SK-N-SH (cell line): ENCODE data around the gene ST7. TPM values are rescaled to one million over a fixed set of nuclear protein-coding genes. Genes with fewer than 3 reads are reported as not detected.

Experiments used
- CTCF ChIA-PET: fragments of 300-600, 350-600 bp; formaldehyde crosslinking; extraction: SDS; loops from one replicate; lab custom pipeline; 2021; lab: Yijun Ruan, JAX
- POLR2A ChIA-PET: fragments of 350-600 bp; sonication (Branson Sonifier 250); formaldehyde crosslinking; extraction: SDS; loops from one replicate; lab custom pipeline; 2020; ENCODE audit warnings: antibody characterized with exemption, inconsistent platforms; lab: Yijun Ruan, JAX
- DNase-seq: peaks from one replicate; pipeline ENCODE4 v3.0.0; 2012
- H2AFZ ChIP-seq: fragments of 200-600 bp; sonication (generic); 2 replicates; pipeline ENCODE4 v1.8.1; 2016; ENCODE audit warnings: antibody characterized with exemption, mild to moderate bottlenecking, low read depth
- H3F3A ChIP-seq: fragments of 200-600 bp; sonication (generic); replicated peaks from 2 replicates; pipeline ENCODE3; 2016; ENCODE audit warnings: antibody characterized with exemption, mild to moderate bottlenecking; ENCODE audit not compliant: insufficient read depth
- H3K27ac ChIP-seq, 2 experiments: fragments of 200-500 bp in 1 of 2; fragments of 200-600 bp in 1 of 2; sonication (Bioruptor generic) in 1 of 2; sonication (generic), shearing (Covaris generic) in 1 of 2; 2 replicates each; pipeline versions ENCODE4 v1.5.1 to v1.6.1; 2014 to 2016; ENCODE audit warnings: low read depth in 2 of 2, inconsistent platforms in 1 of 2, low read length in 1 of 2, mild to moderate bottlenecking in 1 of 2, mixed read lengths in 1 of 2
- H3K27me3 ChIP-seq: fragments of 200-600 bp; sonication (generic), shearing (Covaris generic); 2 replicates; pipeline ENCODE4 v1.6.1; 2016; ENCODE audit warnings: mixed run types; ENCODE audit not compliant: insufficient read depth
- H3K36me3 ChIP-seq, 2 experiments: fragments of 200-500 bp in 1 of 2; fragments of 200-600 bp in 1 of 2; sonication (Bioruptor generic) in 1 of 2; sonication (generic) in 1 of 2; replicated peaks in 1 of 2; 2 replicates each; pipeline versions ENCODE3 to v1.5.1; 2014 to 2016; ENCODE audit warnings: low read length in 1 of 2, mild to moderate bottlenecking in 1 of 2; ENCODE audit not compliant: insufficient read depth in 2 of 2, control insufficient read depth in 1 of 2
- H3K4me1 ChIP-seq, 2 experiments: fragments of 200-500 bp in 1 of 2; fragments of 200-600 bp in 1 of 2; sonication (Bioruptor generic) in 1 of 2; sonication (generic), shearing (Covaris generic) in 1 of 2; 2 replicates each; pipeline versions ENCODE4 v1.5.1 to v1.6.1; 2014 to 2016; ENCODE audit warnings: low read depth in 1 of 2, low read length in 1 of 2, mixed run types in 1 of 2; ENCODE audit not compliant: insufficient read depth in 2 of 2, control insufficient read depth in 1 of 2
- H3K4me2 ChIP-seq: fragments of 200-600 bp; sonication (generic), shearing (Covaris generic); 2 replicates; pipeline ENCODE4 v1.6.1; 2017; ENCODE audit warnings: mixed run types
- H3K4me3 ChIP-seq, 2 experiments: fragments of 200-500 bp in 1 of 2; fragments of 200-600 bp in 1 of 2; sonication (Bioruptor generic) in 1 of 2; sonication (generic), shearing (Covaris generic) in 1 of 2; 2 replicates each; pipeline versions ENCODE4 v1.5.1 to v1.8.1; 2014 to 2016; ENCODE audit warnings: low read depth in 2 of 2, inconsistent platforms in 1 of 2, low read length in 1 of 2, mild to moderate bottlenecking in 1 of 2, mixed read lengths in 1 of 2, moderate library complexity in 1 of 2
- H3K79me2 ChIP-seq: fragments of 200-600 bp; sonication (generic); 2 replicates; pipeline ENCODE4 v1.8.1; 2017; ENCODE audit warnings: mild to moderate bottlenecking; ENCODE audit not compliant: insufficient read depth
- H3K9ac ChIP-seq: fragments of 200-600 bp; sonication (generic); 2 replicates; pipeline ENCODE4 v1.6.1; 2017; ENCODE audit warnings: mixed run types
- H3K9me2 ChIP-seq: fragments of 200-600 bp; sonication (generic); 2 replicates; pipeline ENCODE4 v1.6.1; 2017; ENCODE audit warnings: mixed run types
- H3K9me3 ChIP-seq: fragments of 200-600 bp; sonication (generic); 2 replicates; pipeline ENCODE4 v1.6.1; 2017; ENCODE audit warnings: mixed run types, mild to moderate bottlenecking, moderate library complexity
- H4K20me1 ChIP-seq: fragments of 200-600 bp; sonication (generic); 2 replicates; pipeline ENCODE4 v1.6.1; 2017; ENCODE audit warnings: mild to moderate bottlenecking, mixed run types; ENCODE audit not compliant: insufficient read depth
- ELF1 ChIP-seq: IDR thresholded peaks from 2 replicates; pipeline ENCODE4 v1.4.0; 2012
- EP300 ChIP-seq, 2 experiments: IDR thresholded peaks; 2 replicates each; pipeline versions ENCODE4 v1.4.0 to v1.6.1; 2012; ENCODE audit warnings: borderline replicate concordance in 1 of 2, low read depth in 1 of 2, low read length in 1 of 2
- EZH2phosphoT487 ChIP-seq: fragments of 200-600 bp; sonication (generic); IDR thresholded peaks from 2 replicates; pipeline ENCODE4 v1.6.1; 2017; ENCODE audit warnings: low read depth, mixed run types, mild to moderate bottlenecking, antibody characterized with exemption, moderate library complexity, borderline replicate concordance
- FOSL2 ChIP-seq: IDR thresholded peaks from 2 replicates; pipeline ENCODE4 v1.4.0; 2012; ENCODE audit warnings: low read depth, mild to moderate bottlenecking, moderate library complexity, borderline replicate concordance
- FOXJ3 ChIP-seq: sonication (generic); formaldehyde crosslinking; IDR thresholded peaks from 2 replicates; pipeline ENCODE4 v1.5.1; 2020; ENCODE audit warnings: mild to moderate bottlenecking, missing genetic modification reagents
- GABPA ChIP-seq: IDR thresholded peaks from 2 replicates; pipeline ENCODE4 v1.4.0; 2012; ENCODE audit warnings: low read depth, mild to moderate bottlenecking
- JUND ChIP-seq: IDR thresholded peaks from 2 replicates; pipeline ENCODE4 v1.4.0; 2012
- MXI1 ChIP-seq: IDR thresholded peaks from 2 replicates; pipeline ENCODE4 v1.6.1; 2012; ENCODE audit warnings: mild to moderate bottlenecking, low read depth, low read length, improper control_type of control experiment
- NFIC ChIP-seq: IDR thresholded peaks from 2 replicates; pipeline ENCODE4 v1.4.0; 2012; ENCODE audit warnings: borderline replicate concordance
- NRF1 ChIP-seq: IDR thresholded peaks from 2 replicates; pipeline ENCODE4 v1.6.1; 2012; ENCODE audit warnings: low read depth, mild to moderate bottlenecking, low read length
- RAD21 ChIP-seq: IDR thresholded peaks from 2 replicates; pipeline ENCODE4 v1.6.1; 2012; ENCODE audit warnings: mild to moderate bottlenecking, low read length
- RCOR1 ChIP-seq: fragments of 150-350 bp; IDR thresholded peaks from 2 replicates; pipeline ENCODE4 v1.6.1; 2017; ENCODE audit warnings: antibody characterized with exemption, low read length
- SIN3A ChIP-seq: IDR thresholded peaks from 2 replicates; pipeline ENCODE4 v1.6.1; 2012; ENCODE audit warnings: low read depth, mild to moderate bottlenecking, low read length, moderate library complexity, borderline replicate concordance
- SMC3 ChIP-seq: IDR thresholded peaks from 2 replicates; pipeline ENCODE4 v1.6.1; 2012; ENCODE audit warnings: low read depth, low read length, improper control_type of control experiment
- WGBS: methylation state at CpG from one replicate; pipeline ENCODE4 v1.1.6; 2017; ENCODE audit warnings: low lambda C conversion rate; 5-methylcytosine and 5-hydroxymethylcytosine counted together
- polyA plus RNA-seq, 3 experiments: library from polyadenylated mRNA; depleted of rRNA; stranded (reverse); fragments of >200 nt; gene quantifications; 2 replicates each; pipeline ENCODE4 v1.2.3, GENCODE V29; 2012
- TF ChIP-seq, protein P1 (sequence below): fragments of 200-600 bp; sonication (generic); IDR thresholded peaks from 2 replicates; pipeline ENCODE4 v1.6.1; 2017; ENCODE audit warnings: antibody characterized with exemption, mild to moderate bottlenecking, moderate library complexity
- TF ChIP-seq, protein P2 (sequence below): IDR thresholded peaks from 2 replicates; pipeline ENCODE4 v1.4.0; 2012; ENCODE audit warnings: low read depth, borderline replicate concordance
- TF ChIP-seq, protein P3 (sequence below): fragments of 150-350 bp; IDR thresholded peaks from 2 replicates; pipeline ENCODE4 v1.6.1; 2017; ENCODE audit warnings: antibody characterized with exemption, low read length, low read depth, borderline replicate concordance
- TF ChIP-seq, protein P4 (sequence below): IDR thresholded peaks from 2 replicates; pipeline ENCODE4 v1.4.0; 2012; ENCODE audit warnings: low read depth
- TF ChIP-seq, protein P5 (sequence below): IDR thresholded peaks from 2 replicates; pipeline ENCODE4 v1.4.0; 2012; ENCODE audit warnings: low read depth, borderline replicate concordance
- TF ChIP-seq, protein P6 (sequence below): IDR thresholded peaks from 2 replicates; pipeline ENCODE4; 2012

Gene ST7
- polyA plus RNA-seq, 1 of the 3 experiments (the other 2 are of a cell fraction) = 23.5 TPM

DNA sequence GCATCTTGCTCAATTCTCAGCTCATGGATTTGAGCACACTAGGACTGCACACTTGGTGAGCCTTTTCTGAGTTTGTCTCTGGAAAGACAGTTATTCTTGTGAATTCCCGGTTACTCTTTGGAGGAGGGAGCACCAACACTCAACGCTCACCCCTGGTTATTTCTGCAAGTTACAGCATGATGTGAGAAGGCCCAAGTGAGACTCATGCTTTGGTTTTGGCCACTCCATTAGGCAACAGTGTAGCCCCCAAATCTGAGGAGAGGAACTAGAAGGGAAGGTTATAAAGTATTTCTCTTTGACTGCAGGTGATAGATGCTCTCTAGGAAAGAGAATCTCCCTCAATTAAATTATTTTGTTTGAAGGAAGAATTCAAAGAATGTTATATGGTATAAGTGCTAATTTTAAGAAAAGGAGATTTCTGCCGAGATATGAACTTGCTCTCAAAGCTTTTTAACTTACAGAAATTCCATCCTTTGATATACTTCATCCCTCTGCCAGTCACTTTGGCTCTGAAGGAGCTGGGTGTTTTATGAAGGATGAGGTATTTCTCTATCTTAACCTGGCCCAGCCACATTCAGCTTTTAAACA lies 186.2 kb downstream of the ST7 start:
- Histone ChIP-seq H3K36me3 (peaks cover 19 to 50% of the 10 kb centered on the region in 2 experiments), H3K27ac (peak overlapping the region in 1 of 2 experiments; percentile 87; a peak in 1 of 4 replicates), H3K9ac (no peak overlapping the region), H3K4me1 (peaks cover 7 to 11% of the 10 kb centered on the region in 2 experiments; a peak in 3 of 4 replicates), H2AFZ (no peak overlapping the region), H3K4me3 (no peak overlapping the region; a peak in 1 of 4 replicates), H3F3A (peaks cover 13% of the 10 kb centered on the region), H3K4me2 (no peak overlapping the region), H3K79me2 (no peaks in the 10 kb centered on the region), H3K27me3 (no peaks in the 10 kb centered on the region), H3K9me2 (no peaks in the 10 kb centered on the region), H3K9me3 (no peaks in the 10 kb centered on the region), H4K20me1 (no peaks in the 10 kb centered on the region)
- 93% methylated on average over 3 of the region's 3 CpGs for WGBS
- no peak for DNase-seq
- TF ChIP-seq, protein P1, sequence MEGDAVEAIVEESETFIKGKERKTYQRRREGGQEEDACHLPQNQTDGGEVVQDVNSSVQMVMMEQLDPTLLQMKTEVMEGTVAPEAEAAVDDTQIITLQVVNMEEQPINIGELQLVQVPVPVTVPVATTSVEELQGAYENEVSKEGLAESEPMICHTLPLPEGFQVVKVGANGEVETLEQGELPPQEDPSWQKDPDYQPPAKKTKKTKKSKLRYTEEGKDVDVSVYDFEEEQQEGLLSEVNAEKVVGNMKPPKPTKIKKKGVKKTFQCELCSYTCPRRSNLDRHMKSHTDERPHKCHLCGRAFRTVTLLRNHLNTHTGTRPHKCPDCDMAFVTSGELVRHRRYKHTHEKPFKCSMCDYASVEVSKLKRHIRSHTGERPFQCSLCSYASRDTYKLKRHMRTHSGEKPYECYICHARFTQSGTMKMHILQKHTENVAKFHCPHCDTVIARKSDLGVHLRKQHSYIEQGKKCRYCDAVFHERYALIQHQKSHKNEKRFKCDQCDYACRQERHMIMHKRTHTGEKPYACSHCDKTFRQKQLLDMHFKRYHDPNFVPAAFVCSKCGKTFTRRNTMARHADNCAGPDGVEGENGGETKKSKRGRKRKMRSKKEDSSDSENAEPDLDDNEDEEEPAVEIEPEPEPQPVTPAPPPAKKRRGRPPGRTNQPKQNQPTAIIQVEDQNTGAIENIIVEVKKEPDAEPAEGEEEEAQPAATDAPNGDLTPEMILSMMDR = no peak
- TF ChIP-seq EZH2phosphoT487 (no peak), GABPA (no peak), NFIC (no peak)
- ChIA-PET CTCF (interaction anchor here (1.1 to 4.0 kb wide), 5 partner anchors 10 to 154 kb away, joined by 4 to 28 read pairs (median 5); no protein-coding TSS in a partner anchor), POLR2A (no interaction called here)

DNA sequence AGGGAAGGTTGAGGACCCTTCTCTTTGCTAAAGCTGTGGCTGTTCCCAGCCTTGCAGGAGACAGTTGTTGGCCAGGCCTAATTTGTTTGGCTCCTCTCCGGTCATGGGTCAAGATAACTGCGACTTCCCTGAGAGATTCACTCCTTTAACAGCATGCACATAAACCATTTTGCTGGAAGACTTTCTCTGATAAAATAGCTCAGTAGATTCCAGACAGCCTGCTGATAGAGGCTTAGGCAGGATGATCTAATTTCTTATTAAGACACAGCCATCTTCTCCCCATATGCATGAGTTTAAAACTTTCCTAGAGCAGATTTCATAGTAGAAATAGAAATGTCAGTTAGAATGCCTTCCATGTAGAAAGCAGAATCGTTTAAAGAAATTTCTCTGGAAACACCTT lies 187.6 kb downstream of the ST7 start:
- Histone ChIP-seq H3K4me2 (no peak overlapping the region), H3K9ac (no peak overlapping the region), H3K4me1 (peaks cover 7 to 11% of the 10 kb centered on the region in 2 experiments; a peak in 3 of 4 replicates), H3K9me3 (no peaks in the 10 kb centered on the region), H3K79me2 (no peaks in the 10 kb centered on the region)
- CTCF ChIA-PET = interaction anchor here (0.8 to 4.0 kb wide), 6 partner anchors 10 to 153 kb away, joined by 3 to 28 read pairs (median 4); no protein-coding TSS in a partner anchor
- no peak for TF ChIP-seq FOSL2
- no peak for TF ChIP-seq EP300 (IDR thresholded peaks at IDR 0.05; ENCODE audit: borderline replicate concordance in 1 of 2, low read depth in 1 of 2, low read length in 1 of 2)
- no peak for TF ChIP-seq SIN3A
- TF ChIP-seq, protein P2, sequence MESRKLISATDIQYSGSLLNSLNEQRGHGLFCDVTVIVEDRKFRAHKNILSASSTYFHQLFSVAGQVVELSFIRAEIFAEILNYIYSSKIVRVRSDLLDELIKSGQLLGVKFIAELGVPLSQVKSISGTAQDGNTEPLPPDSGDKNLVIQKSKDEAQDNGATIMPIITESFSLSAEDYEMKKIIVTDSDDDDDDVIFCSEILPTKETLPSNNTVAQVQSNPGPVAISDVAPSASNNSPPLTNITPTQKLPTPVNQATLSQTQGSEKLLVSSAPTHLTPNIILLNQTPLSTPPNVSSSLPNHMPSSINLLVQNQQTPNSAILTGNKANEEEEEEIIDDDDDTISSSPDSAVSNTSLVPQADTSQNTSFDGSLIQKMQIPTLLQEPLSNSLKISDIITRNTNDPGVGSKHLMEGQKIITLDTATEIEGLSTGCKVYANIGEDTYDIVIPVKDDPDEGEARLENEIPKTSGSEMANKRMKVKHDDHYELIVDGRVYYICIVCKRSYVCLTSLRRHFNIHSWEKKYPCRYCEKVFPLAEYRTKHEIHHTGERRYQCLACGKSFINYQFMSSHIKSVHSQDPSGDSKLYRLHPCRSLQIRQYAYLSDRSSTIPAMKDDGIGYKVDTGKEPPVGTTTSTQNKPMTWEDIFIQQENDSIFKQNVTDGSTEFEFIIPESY = no peak
- TF ChIP-seq, protein P3, sequence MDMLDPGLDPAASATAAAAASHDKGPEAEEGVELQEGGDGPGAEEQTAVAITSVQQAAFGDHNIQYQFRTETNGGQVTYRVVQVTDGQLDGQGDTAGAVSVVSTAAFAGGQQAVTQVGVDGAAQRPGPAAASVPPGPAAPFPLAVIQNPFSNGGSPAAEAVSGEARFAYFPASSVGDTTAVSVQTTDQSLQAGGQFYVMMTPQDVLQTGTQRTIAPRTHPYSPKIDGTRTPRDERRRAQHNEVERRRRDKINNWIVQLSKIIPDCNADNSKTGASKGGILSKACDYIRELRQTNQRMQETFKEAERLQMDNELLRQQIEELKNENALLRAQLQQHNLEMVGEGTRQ = no peak
- TF ChIP-seq, protein P4, sequence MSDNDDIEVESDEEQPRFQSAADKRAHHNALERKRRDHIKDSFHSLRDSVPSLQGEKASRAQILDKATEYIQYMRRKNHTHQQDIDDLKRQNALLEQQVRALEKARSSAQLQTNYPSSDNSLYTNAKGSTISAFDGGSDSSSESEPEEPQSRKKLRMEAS = no peak
- TF ChIP-seq JUND = no peak
- TF ChIP-seq NRF1 = no peak
- TF ChIP-seq ELF1 = no peak
- no peak for TF ChIP-seq RAD21
- TF ChIP-seq GABPA = no peak
- TF ChIP-seq RCOR1 = no peak
- no peak for TF ChIP-seq FOXJ3 (CRISPR knock-in tag)
- TF ChIP-seq EZH2phosphoT487 = no peak
- no peak for TF ChIP-seq NFIC
- TF ChIP-seq MXI1 = no peak
- TF ChIP-seq, protein P5, sequence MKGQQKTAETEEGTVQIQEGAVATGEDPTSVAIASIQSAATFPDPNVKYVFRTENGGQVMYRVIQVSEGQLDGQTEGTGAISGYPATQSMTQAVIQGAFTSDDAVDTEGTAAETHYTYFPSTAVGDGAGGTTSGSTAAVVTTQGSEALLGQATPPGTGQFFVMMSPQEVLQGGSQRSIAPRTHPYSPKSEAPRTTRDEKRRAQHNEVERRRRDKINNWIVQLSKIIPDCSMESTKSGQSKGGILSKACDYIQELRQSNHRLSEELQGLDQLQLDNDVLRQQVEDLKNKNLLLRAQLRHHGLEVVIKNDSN = no peak
- TF ChIP-seq, protein P6, sequence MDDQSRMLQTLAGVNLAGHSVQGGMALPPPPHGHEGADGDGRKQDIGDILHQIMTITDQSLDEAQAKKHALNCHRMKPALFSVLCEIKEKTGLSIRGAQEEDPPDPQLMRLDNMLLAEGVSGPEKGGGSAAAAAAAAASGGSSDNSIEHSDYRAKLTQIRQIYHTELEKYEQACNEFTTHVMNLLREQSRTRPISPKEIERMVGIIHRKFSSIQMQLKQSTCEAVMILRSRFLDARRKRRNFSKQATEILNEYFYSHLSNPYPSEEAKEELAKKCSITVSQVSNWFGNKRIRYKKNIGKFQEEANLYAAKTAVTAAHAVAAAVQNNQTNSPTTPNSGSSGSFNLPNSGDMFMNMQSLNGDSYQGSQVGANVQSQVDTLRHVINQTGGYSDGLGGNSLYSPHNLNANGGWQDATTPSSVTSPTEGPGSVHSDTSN = no peak
- no peak for TF ChIP-seq SMC3
- TF ChIP-seq, all 33 proteins: peak for 0
- Histone ChIP-seq H2AFZ (no peak overlapping the region), H3F3A (peaks cover 13% of the 10 kb centered on the region), H3K9me2 (no peaks in the 10 kb centered on the region), H3K27me3 (no peaks in the 10 kb centered on the region), H3K27ac (no peak overlapping the region), H3K36me3 (peaks cover 19 to 41% of the 10 kb centered on the region in 2 experiments), H4K20me1 (no peaks in the 10 kb centered on the region), H3K4me3 (no peak overlapping the region)
- POLR2A ChIA-PET = no interaction called here
- DNase-seq = no peak
- WGBS = 94% methylated on average over 3 of the region's 3 CpGs
